Measurements from ENCODE around the gene FUT7.

The FUT7 gene

GRCh38 chr9:136982232-136983051, 49.4 kb downstream of the FUT7 start, which contains the start of gene LCNL1:
TSS of gene LCNL1 (plus strand) at chr9:136982993. CDS start at chr9:136983587, 594 bp downstream.
- DNase-seq (ENCODE audit: low spot score) = no peak

DNA sequence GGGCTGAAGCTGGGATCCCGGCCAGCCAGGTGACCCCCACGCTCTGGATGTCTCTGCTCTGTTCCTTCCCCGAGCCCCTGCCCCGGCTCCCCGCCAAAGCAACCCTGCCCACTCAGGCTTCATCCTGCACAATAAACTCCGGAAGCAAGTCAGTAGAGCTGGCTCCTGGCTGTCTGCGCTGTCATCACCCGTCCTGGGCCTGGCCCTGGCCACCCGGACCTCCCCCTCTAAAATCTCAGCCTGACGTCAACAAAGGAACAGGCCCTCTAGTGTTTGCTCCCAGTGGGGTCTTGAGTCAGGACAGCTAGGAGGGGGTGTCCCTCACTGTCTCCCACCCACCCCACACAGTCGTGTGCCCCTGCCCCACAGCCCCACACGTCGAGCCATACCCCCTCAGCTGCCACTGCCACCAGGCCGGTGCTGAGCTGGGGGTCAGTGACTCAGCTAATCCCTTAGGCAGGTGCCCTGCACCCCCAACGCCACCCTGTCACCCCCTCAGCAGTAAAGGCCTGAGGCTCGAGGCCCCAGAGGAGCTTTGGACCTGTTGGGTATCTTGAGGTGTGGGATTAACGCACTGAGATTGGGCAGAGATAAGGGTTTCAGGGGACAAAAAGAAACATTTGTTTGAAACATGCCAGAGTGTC, 50.2 kb downstream of the FUT7 start:
- peak; percentile 77 for DNase-seq (ENCODE audit: low spot score)

- no peak for DNase-seq (ENCODE audit: low spot score)
Observed at GRCh38 chr9:136980669-136981478, 51.0 kb downstream of the FUT7 start.
